ENCODE results near the gene CEP20. TPM values are rescaled to one million over a fixed set of nuclear protein-coding genes. Genes with fewer than 3 reads are reported as not detected.
"Not testable (repeated sequence)": the region's sequence is repeated elsewhere in the genome, so short reads cannot be mapped to it uniquely, and the experiment has no call there.

The CEP20 gene
- total RNA-seq (ENCODE audit: low replicate concordance): 50.5 and 101 TPM in 2 replicates

DNA sequence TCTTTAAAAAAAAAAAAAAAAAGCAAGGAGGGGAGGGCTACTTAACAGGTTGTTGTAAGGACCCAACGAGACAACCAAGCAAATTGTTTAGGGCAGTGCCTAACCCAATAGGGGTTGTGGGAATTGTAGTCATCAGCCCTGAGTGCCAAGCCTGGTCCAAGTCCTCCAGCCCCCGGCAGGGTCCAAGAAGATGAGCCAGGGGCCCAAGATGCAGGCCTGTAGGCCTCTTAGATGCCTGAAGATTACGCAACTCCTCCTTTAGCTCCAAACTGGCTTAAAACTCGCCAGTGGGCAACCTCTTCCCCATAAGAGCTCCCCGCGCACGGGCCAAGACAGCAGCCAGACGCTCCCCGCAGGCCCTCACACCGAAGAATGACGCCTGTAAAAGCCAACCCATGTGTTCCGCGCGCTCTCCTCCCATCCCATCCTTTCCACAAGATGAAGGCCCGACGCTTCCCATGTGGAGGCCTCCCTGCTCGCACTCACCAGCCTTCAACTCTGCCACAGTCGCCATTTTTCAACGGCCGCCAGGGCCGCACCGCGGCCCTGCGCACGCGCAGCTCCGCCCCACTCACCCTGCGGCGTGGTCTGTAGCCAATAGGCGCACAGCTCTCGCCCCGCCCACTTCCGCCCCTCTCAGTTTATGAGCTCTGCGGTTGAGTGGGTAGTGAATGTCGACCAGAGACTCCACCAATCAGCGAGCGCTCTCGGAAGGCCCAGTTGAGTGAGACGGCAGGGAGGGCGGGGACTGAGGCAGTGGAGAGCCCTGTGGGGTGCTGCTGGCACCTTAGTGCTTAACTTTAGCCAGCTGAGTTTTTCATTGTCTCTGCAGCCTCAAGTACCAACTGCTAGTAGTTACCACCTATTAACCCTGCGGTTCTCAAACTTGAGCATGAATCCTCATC lies at the start of gene CEP20:
Gene CEP20, minus strand, starts transcription at position 532 of the 905 bp plus-strand sequence. Its CDS starts 18 bp downstream, at position 514.
- H2AFZ ChIP-seq (replicated peaks): peak within 1 kb of the TSS; percentile 86
- H3K4me2 ChIP-seq: peak within 1 kb of the TSS; percentile 85
- peak within 1 kb of the TSS; percentile 76 for H3K4me3 ChIP-seq
- Mint-ChIP-seq H3K36me3 (no peaks in the 10 kb centered on the region), H3K4me3 (peak within 1 kb of the TSS; percentile 100), H3K27me3 (ENCODE audit: insufficient read depth, low read depth) (peaks cover 5% of the 10 kb centered on the region), H3K9me3 (no peaks in the 10 kb centered on the region), H3K4me1 (peaks cover 23% of the 10 kb centered on the region), H3K27ac (peak within 1 kb of the TSS; percentile 99)
- DNase-seq (ENCODE audit: low spot score): peak; percentile 100
- TF ChIP-seq EZH2phosphoT487 (IDR thresholded peaks at IDR 0.05) (no peak), CTCF (IDR thresholded peaks at IDR 0.05) (peak; percentile 15)
- no peaks in the 10 kb centered on the region for H3K27me3 ChIP-seq
- H3K9me3 ChIP-seq (ENCODE audit: low read depth): no peaks in the 10 kb centered on the region
- peaks cover 10% of the 10 kb centered on the region for H3K4me1 ChIP-seq
- H4K20me1 ChIP-seq (ENCODE audit: low read depth): no peaks in the 10 kb centered on the region
- peaks cover 50% of the 10 kb centered on the region for H3K79me2 ChIP-seq (ENCODE audit: low read depth)
- peaks cover 6% of the 10 kb centered on the region for H3F3A ChIP-seq (ENCODE audit: low read depth)
- H3K9ac ChIP-seq: peak within 1 kb of the TSS; percentile 85
- H3K36me3 ChIP-seq: no peaks in the 10 kb centered on the region
- no peak within 1 kb of the TSS for H3K27ac ChIP-seq

DNA sequence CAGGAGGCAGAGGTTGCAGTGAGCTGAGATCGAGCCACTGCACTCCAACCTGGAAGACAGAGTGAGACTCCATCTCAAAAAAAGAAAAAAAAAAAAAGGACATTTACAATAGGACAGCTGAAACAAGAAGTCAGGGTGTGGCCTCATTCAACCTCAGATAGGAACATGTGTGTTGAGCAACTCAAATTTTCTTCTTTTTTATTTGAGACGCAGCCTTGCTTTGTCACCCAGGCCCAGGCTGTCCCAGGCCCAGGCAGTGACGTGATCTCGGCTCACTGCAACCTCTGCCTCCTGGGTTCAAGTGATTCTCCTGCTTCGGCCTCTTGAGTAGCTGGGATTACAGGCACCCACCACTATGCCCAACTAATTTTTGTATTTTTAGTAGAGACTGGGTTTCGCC lies 48.4 kb upstream of the CEP20 start:
- not testable (repeated sequence) for H3K79me2 ChIP-seq (ENCODE audit: low read depth); H3F3A ChIP-seq (ENCODE audit: low read depth); DNase-seq (ENCODE audit: low spot score); H3K4me3 ChIP-seq; H3K9me3 ChIP-seq (ENCODE audit: low read depth); H4K20me1 ChIP-seq (ENCODE audit: low read depth); H3K27me3 ChIP-seq; H3K36me3 Mint-ChIP-seq; H3K36me3 ChIP-seq; H3K9ac ChIP-seq; H3K9me3 Mint-ChIP-seq; H3K4me1 Mint-ChIP-seq; H3K27me3 Mint-ChIP-seq (ENCODE audit: insufficient read depth, low read depth); H3K4me3 Mint-ChIP-seq; H3K4me1 ChIP-seq; H3K27ac Mint-ChIP-seq; H3K4me2 ChIP-seq; H2AFZ ChIP-seq (replicated peaks); H3K27ac ChIP-seq

DNA sequence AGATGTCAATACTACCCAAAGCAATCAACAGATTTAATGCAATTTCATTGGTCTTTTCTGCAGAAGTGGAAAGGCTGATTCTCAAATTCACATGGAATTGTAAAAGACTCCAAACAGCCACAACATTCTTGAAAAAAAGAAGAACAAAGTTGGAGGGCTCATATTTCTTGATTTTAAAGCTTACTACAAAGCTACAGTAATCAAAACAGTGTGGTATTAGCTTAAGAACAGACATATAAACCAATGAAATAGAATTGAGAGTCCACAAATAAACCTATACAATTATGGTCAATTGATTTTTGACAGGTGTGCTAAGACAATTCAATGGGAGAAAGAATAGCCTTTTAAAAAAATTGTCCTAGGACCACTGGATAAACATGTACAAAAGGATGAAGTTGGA lies 46.6 kb upstream of the CEP20 start:
- Histone ChIP-seq H3K79me2 (ENCODE audit: low read depth) (no peaks in the 10 kb centered on the region), H3K9ac (no peak overlapping the region), H3F3A (ENCODE audit: low read depth) (no peaks in the 10 kb centered on the region), H3K4me1 (no peaks in the 10 kb centered on the region), H4K20me1 (ENCODE audit: low read depth) (no peaks in the 10 kb centered on the region), H3K36me3 (no peaks in the 10 kb centered on the region), H3K27ac (no peak overlapping the region), H3K4me3 (no peak overlapping the region), H3K27me3 (no peaks in the 10 kb centered on the region), H2AFZ (replicated peaks) (no peak overlapping the region), H3K4me2 (no peak overlapping the region), H3K9me3 (ENCODE audit: low read depth) (no peaks in the 10 kb centered on the region)
- Mint-ChIP-seq H3K9me3 (peaks cover 6% of the 10 kb centered on the region), H3K27me3 (ENCODE audit: insufficient read depth, low read depth) (peaks cover 5% of the 10 kb centered on the region), H3K4me3 (no peak overlapping the region), H3K27ac (no peak overlapping the region), H3K36me3 (no peaks in the 10 kb centered on the region), H3K4me1 (no peaks in the 10 kb centered on the region)
- TF ChIP-seq EZH2phosphoT487 (IDR thresholded peaks at IDR 0.05): no peak
- no peak for TF ChIP-seq CTCF (IDR thresholded peaks at IDR 0.05)
- TF ChIP-seq EZH2 (IDR thresholded peaks at IDR 0.05): no peak
- DNase-seq (ENCODE audit: low spot score): no peak

- Mint-ChIP-seq H3K27ac (no peak overlapping the region), H3K27me3 (ENCODE audit: insufficient read depth, low read depth) (peaks cover 5% of the 10 kb centered on the region), H3K4me3 (no peak overlapping the region), H3K4me1 (peaks cover under 1% of the 10 kb centered on the region), H3K36me3 (no peaks in the 10 kb centered on the region), H3K9me3 (peaks cover 6% of the 10 kb centered on the region)
- no peak for DNase-seq (ENCODE audit: low spot score)
- Histone ChIP-seq H3K4me1 (no peaks in the 10 kb centered on the region), H3K79me2 (ENCODE audit: low read depth) (no peaks in the 10 kb centered on the region), H3K9me3 (ENCODE audit: low read depth) (no peaks in the 10 kb centered on the region), H3K4me2 (no peak overlapping the region), H3K9ac (no peak overlapping the region), H3F3A (ENCODE audit: low read depth) (no peaks in the 10 kb centered on the region), H3K27me3 (no peaks in the 10 kb centered on the region), H3K4me3 (no peak overlapping the region), H3K27ac (no peak overlapping the region), H4K20me1 (ENCODE audit: low read depth) (no peaks in the 10 kb centered on the region), H2AFZ (replicated peaks) (no peak overlapping the region), H3K36me3 (no peaks in the 10 kb centered on the region)
- TF ChIP-seq EZH2phosphoT487 (IDR thresholded peaks at IDR 0.05) (no peak), EZH2 (IDR thresholded peaks at IDR 0.05) (no peak), CTCF (IDR thresholded peaks at IDR 0.05) (no peak)
Measured at GRCh38 chr16:15933781-15934180, 45.4 kb upstream of the CEP20 start.
